ENCODE results near the gene EPG5. TPM values are rescaled to one million over a fixed set of nuclear protein-coding genes. Genes with fewer than 3 reads are reported as not detected.

EPG5 gene
- polyA plus RNA-seq, 2 of the 4 experiments (the other 2 are of a cell fraction) = 3.8 to 10.7 TPM

- ATAC-seq (no peak), DNase-seq (ENCODE audit: low read depth in 1 of 2, low spot score in 1 of 2) (no peak), FAIRE-seq (no peak)
- no peaks in the 10 kb centered on the region for H3K9me3 ChIP-seq
- no peaks in the 10 kb centered on the region for H3K4me1 ChIP-seq
- H3K4me2 ChIP-seq = no peak overlapping the region
- no peak overlapping the region for H3K4me3 ChIP-seq
- ChIA-PET POLR2A (no interaction called here), CTCF (interaction anchor here (0.6 kb wide), 1 partner anchor 129 kb away, joined by 3 read pairs; no protein-coding TSS in a partner anchor)
- TF ChIP-seq ESRRA (IDR thresholded peaks at IDR 0.05; ENCODE audit: borderline replicate concordance, low read length) = no peak
- H3K27ac ChIP-seq = no peak overlapping the region
- WGBS (ENCODE audit: missing lambda C conversion rate) = 85% methylated on average over 7 of the region's 7 CpGs
These were observed 122.2 kb downstream of the EPG5 start for GRCh38 chr18:45844938-45845337.

GRCh38 chr18:45843019-45843418 lies 124.1 kb downstream of the EPG5 start:
- DNase-seq (ENCODE audit: low read depth in 1 of 2, low spot score in 1 of 2) (no peak), FAIRE-seq (no peak), ATAC-seq (no peak)
- H3K27ac ChIP-seq = no peak overlapping the region
- CTCF ChIA-PET = no interaction called here
- no peaks in the 10 kb centered on the region for H3K9me3 ChIP-seq
- no peak overlapping the region for H3K4me3 ChIP-seq
- 0 out of 3 replicates have a peak, but pooled peaks cover under 1% of the 10 kb centered on the region for H3K4me1 ChIP-seq
- TF ChIP-seq GATA3 (IDR thresholded peaks at IDR 0.05; ENCODE audit: borderline replicate concordance) (no peak), SMC3 (IDR thresholded peaks at IDR 0.05) (no peak), MAX (IDR thresholded peaks at IDR 0.05) (no peak), RCOR1 (IDR thresholded peaks at IDR 0.05; ENCODE audit: low read depth, low read length) (no peak), JUNB (IDR thresholded peaks at IDR 0.05) (no peak), E2F6 (IDR thresholded peaks at IDR 0.05; ENCODE audit: borderline replicate concordance, low read depth) (no peak), MYC (IDR thresholded peaks at IDR 0.05; ENCODE audit: borderline replicate concordance, low read length) (no peak), POLR2AphosphoS2 (conservative IDR thresholded peaks at IDR 0.05; ENCODE audit: low read length) (no peak), ZSCAN20 (CRISPR knock-in tag; IDR thresholded peaks at IDR 0.05) (no peak), RFX5 (IDR thresholded peaks at IDR 0.05) (no peak), MAFK (IDR thresholded peaks at IDR 0.05; ENCODE audit: partially characterized antibody) (no peak), ZC3H11A (IDR thresholded peaks at IDR 0.05) (no peak)
- no peak overlapping the region for H3K4me2 ChIP-seq
- WGBS (ENCODE audit: missing lambda C conversion rate) = 98% methylated on average over 8 of the region's 9 CpGs
- POLR2A ChIA-PET = no interaction called here

- Histone ChIP-seq H3K27ac (no peak overlapping the region), H3K4me1 (0 out of 3 replicates have a peak, but pooled peaks cover 2% of the 10 kb centered on the region), H3K9me3 (no peaks in the 10 kb centered on the region), H3K4me2 (no peak overlapping the region), H3K4me3 (no peak overlapping the region)
- no peak for DNase-seq (ENCODE audit: low read depth in 1 of 2, low spot score in 1 of 2)
- no peak for ATAC-seq
- POLR2A ChIA-PET = no interaction called here
- CTCF ChIA-PET = interaction anchor here (1.1 kb wide), 1 partner anchor 119 kb away, joined by 3 read pairs; no protein-coding TSS in a partner anchor
- no peak for FAIRE-seq
- 86% methylated on average over 9 of the region's 12 CpGs for WGBS (ENCODE audit: missing lambda C conversion rate)
- TF ChIP-seq TP53 (CRISPR knock-in tag; IDR thresholded peaks at IDR 0.05) (no peak), RAD21 (conservative IDR thresholded peaks at IDR 0.05 in 1 of 2, IDR thresholded peaks at IDR 0.05 in 1 of 2) (no peak), NPAS2 (CRISPR knock-in tag; IDR thresholded peaks at IDR 0.05; ENCODE audit: borderline replicate concordance) (no peak), POLR2A (IDR thresholded peaks at IDR 0.05; ENCODE audit: low read length) (no peak), HEYL (CRISPR knock-in tag; IDR thresholded peaks at IDR 0.05) (no peak), ATOH8 (CRISPR knock-in tag; IDR thresholded peaks at IDR 0.05; ENCODE audit: low read depth) (no peak), PBX3 (IDR thresholded peaks at IDR 0.05) (no peak), RCOR1 (IDR thresholded peaks at IDR 0.05; ENCODE audit: low read depth, low read length) (no peak), E2F6 (IDR thresholded peaks at IDR 0.05; ENCODE audit: borderline replicate concordance, low read depth) (no peak), KDM5A (IDR thresholded peaks at IDR 0.05) (no peak), RNF2 (IDR thresholded peaks at IDR 0.05; ENCODE audit: borderline replicate concordance, low read depth) (no peak), NFE2L2 (conservative IDR thresholded peaks at IDR 0.05; ENCODE audit: low read length) (no peak), ELK1 (IDR thresholded peaks at IDR 0.05; ENCODE audit: low read depth, low read length) (no peak), ZFP36 (IDR thresholded peaks at IDR 0.05; ENCODE audit: borderline replicate concordance, partially characterized antibody) (no peak)
These were observed 125.2 kb downstream of the EPG5 start for GRCh38 chr18:45841765-45842442.

Data from A549 (cell line).